K562 (cell line): ENCODE data around the gene FAM20B. TPM values are rescaled to one million over a fixed set of nuclear protein-coding genes. Genes with fewer than 3 reads are reported as not detected.

Experiments used
- POLR2G ChIP-seq: fragments of 200-400 bp; formaldehyde crosslinking; IDR thresholded peaks from 2 replicates; pipeline ENCODE4 v1.6.1; 2017; ENCODE audit warnings: low read depth, mild to moderate bottlenecking, antibody characterized with exemption, low read length, moderate library complexity
- polyA plus RNA-seq, 8 experiments: library from polyadenylated mRNA; depleted of rRNA in 4 of 8; stranded (reverse) in 5 of 8; unstranded in 3 of 8; fragments of >200 nt; fragmentation: Nextera tagmentation in 2 of 8; fragmentation: Illumina TruSeq in 1 of 8; extraction: Ambion mirVana in 2 of 8; extraction: Trizol in 1 of 8; gene quantifications; 2 replicates each; pipeline versions ENCODE4 v1.2.1 to v1.2.3, GENCODE V29; 2011 to 2014; ENCODE audit warnings: inconsistent platforms in 1 of 8, missing spikeins in 1 of 8
- total RNA-seq, 7 experiments: library from RNA; depleted of rRNA in 6 of 7; stranded (reverse); fragments of >200 nt in 6 of 7; fragmentation: Illumina TruSeq in 2 of 7; extraction: Trizol in 2 of 7; gene quantifications; 2 replicates each; pipeline versions ENCODE4 v1.2.1 to v1.2.3, GENCODE V29; 2011 to 2021; ENCODE audit warnings: low replicate concordance in 1 of 7
- TF ChIP-seq, protein P1 (sequence below), 3 experiments: fragments of 200-800 bp in 1 of 3; fragments of 250-450 bp in 1 of 3; fragments of 450-650 bp in 1 of 3; sonication (Bioruptor Pico) in 1 of 3; sonication (Bioruptor generic) in 1 of 3; formaldehyde crosslinking in 1 of 3; IDR thresholded peaks; 2 replicates each; pipeline versions ENCODE4 v1.6.1 to v1.8.0; 2016 to 2022; ENCODE audit warnings: mild to moderate bottlenecking in 2 of 3, missing genetic modification characterization in 2 of 3, missing compliant biosample characterization in 1 of 3, moderate library complexity in 1 of 3
- TF ChIP-seq, protein P2 (sequence below): fragments of 200-800 bp; sonication (Bioruptor generic); IDR thresholded peaks from 2 replicates; pipeline ENCODE4 v1.6.1; 2017; ENCODE audit warnings: missing genetic modification characterization, missing compliant biosample characterization
- TF ChIP-seq, protein P3 (sequence below): sonication (generic); formaldehyde crosslinking; IDR thresholded peaks from 2 replicates; pipeline ENCODE4 v1.8.1; 2023; ENCODE audit warnings: mild to moderate bottlenecking, missing genetic modification reagents

Gene FAM20B
- total and polyA plus RNA-seq, 9 of the 15 experiments (the other 6 are each of a cell fraction or from before 2014, with no cell fraction given), result 7.2 to 67.5 (median 42.9) TPM

DNA sequence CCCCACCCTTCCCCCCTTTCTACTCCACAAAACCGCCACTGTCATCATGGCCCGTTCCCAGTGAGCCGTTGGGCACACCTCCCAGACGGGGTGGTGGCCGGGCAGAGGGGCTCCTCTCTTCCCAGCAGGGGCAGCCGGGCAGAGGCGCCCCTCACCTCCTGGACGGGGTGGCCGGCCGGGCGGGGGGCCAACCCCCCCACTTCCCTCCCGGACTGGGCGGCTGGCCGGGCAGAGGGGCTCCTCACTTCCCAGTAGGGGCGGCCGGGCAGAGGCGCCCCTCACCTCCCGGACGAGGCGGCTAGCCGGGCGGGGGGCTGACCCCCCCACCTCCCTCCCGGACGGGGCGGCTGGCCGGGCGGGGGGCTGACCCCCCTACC, 14.5 kb downstream of the FAM20B start (continued):
- TF ChIP-seq, protein P1, sequence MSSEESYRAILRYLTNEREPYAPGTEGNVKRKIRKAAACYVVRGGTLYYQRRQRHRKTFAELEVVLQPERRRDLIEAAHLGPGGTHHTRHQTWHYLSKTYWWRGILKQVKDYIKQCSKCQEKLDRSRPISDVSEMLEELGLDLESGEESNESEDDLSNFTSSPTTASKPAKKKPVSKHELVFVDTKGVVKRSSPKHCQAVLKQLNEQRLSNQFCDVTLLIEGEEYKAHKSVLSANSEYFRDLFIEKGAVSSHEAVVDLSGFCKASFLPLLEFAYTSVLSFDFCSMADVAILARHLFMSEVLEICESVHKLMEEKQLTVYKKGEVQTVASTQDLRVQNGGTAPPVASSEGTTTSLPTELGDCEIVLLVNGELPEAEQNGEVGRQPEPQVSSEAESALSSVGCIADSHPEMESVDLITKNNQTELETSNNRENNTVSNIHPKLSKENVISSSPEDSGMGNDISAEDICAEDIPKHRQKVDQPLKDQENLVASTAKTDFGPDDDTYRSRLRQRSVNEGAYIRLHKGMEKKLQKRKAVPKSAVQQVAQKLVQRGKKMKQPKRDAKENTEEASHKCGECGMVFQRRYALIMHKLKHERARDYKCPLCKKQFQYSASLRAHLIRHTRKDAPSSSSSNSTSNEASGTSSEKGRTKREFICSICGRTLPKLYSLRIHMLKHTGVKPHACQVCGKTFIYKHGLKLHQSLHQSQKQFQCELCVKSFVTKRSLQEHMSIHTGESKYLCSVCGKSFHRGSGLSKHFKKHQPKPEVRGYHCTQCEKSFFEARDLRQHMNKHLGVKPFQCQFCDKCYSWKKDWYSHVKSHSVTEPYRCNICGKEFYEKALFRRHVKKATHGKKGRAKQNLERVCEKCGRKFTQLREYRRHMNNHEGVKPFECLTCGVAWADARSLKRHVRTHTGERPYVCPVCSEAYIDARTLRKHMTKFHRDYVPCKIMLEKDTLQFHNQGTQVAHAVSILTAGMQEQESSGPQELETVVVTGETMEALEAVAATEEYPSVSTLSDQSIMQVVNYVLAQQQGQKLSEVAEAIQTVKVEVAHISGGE (CRISPR knock-in tag; IDR thresholded peaks at IDR 0.05), result 0 out of 6 replicates have a peak, but pooled peaks of 1 of the 3 experiments have one; percentile 35
- TF ChIP-seq, protein P2, sequence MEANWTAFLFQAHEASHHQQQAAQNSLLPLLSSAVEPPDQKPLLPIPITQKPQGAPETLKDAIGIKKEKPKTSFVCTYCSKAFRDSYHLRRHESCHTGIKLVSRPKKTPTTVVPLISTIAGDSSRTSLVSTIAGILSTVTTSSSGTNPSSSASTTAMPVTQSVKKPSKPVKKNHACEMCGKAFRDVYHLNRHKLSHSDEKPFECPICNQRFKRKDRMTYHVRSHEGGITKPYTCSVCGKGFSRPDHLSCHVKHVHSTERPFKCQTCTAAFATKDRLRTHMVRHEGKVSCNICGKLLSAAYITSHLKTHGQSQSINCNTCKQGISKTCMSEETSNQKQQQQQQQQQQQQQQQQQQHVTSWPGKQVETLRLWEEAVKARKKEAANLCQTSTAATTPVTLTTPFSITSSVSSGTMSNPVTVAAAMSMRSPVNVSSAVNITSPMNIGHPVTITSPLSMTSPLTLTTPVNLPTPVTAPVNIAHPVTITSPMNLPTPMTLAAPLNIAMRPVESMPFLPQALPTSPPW (CRISPR knock-in tag), result peak; percentile 2; the same call in 1 of the 2 replicates
- TF ChIP-seq POLR2G, result peak; percentile 31; the same call in 1 of the 2 replicates
- TF ChIP-seq, protein P3, sequence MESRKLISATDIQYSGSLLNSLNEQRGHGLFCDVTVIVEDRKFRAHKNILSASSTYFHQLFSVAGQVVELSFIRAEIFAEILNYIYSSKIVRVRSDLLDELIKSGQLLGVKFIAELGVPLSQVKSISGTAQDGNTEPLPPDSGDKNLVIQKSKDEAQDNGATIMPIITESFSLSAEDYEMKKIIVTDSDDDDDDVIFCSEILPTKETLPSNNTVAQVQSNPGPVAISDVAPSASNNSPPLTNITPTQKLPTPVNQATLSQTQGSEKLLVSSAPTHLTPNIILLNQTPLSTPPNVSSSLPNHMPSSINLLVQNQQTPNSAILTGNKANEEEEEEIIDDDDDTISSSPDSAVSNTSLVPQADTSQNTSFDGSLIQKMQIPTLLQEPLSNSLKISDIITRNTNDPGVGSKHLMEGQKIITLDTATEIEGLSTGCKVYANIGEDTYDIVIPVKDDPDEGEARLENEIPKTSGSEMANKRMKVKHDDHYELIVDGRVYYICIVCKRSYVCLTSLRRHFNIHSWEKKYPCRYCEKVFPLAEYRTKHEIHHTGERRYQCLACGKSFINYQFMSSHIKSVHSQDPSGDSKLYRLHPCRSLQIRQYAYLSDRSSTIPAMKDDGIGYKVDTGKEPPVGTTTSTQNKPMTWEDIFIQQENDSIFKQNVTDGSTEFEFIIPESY (CRISPR knock-in tag), result 0 out of 2 replicates have a peak, but pooled peaks have one; percentile 20
